ENCODE data around the gene DOP1A. TPM values are rescaled to one million over a fixed set of nuclear protein-coding genes. Genes with fewer than 3 reads are reported as not detected.

Gene DOP1A
- total RNA-seq, 2 donors from 2014 or later: 20.5 to 21.3 TPM

- no peak for DNase-seq (ENCODE audit: low spot score)
- intact Hi-C loops (cut with DNase I): no loop called here
Observed at GRCh38 chr6:83068616-83069015, 1.1 kb downstream of the DOP1A start.

- intact Hi-C loops (cut with DNase I): no loop called here
Observed at GRCh38 chr6:83069633-83070032, 2.2 kb downstream of the DOP1A start.

GRCh38 chr6:83071023-83071422, 3.6 kb downstream of the DOP1A start:
- intact Hi-C loops (cut with DNase I): no loop called here
- no peak for DNase-seq (ENCODE audit: low spot score)

More at GRCh38 chr6:83069633-83070032, 2.2 kb downstream of the DOP1A start:
- no peak for DNase-seq (ENCODE audit: low spot score)

- intact Hi-C loops (cut with DNase I): no loop called here
- no peak for DNase-seq (ENCODE audit: low spot score)
Observed at GRCh38 chr6:83071707-83072106, 4.2 kb downstream of the DOP1A start.

DNA sequence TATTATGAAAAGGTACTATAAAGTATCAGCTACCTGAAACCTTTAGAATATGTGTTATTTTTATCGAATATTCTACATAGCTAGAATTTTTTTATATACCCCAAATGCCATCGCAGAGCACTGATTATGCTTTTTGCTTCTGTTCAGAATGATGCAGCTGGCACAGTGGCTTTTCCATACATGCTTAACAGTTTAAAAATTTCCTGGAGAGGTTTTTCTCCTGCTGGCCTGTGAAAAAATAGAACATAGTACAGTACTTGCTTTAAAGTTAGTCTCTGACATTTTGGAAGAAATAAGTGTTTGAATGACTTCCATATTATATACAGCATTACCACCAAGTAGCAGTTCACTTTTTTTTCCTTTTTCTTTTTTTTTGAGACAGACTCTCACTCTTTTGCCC, 5.3 kb downstream of the DOP1A start:
- no peak for DNase-seq (ENCODE audit: low spot score)
- intact Hi-C loops (cut with DNase I): no loop called here

DNA sequence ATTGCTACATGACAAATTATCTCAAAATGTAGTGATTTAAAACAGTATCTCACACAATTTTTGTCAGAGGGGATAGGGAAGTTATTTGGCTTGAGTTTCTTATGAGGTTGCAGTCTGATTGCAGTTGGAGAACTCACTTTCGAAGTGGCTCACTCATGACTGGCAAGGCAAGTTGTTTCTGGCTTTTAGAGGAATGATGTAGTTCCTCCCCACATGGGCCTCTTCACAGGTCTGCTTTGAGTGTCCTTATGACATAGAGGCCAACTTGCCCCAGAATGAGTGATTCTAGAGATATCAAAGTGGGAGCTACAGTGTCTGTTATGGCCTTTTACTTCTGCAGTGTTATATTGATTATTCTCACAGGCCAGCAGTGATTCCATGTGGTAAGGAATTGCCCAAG, 6.1 kb downstream of the DOP1A start:
- DNase-seq (ENCODE audit: low spot score): no peak
- intact Hi-C loops (cut with DNase I): no loop called here

- no peak for DNase-seq (ENCODE audit: low spot score)
- intact Hi-C loops (cut with DNase I): no loop called here
Observed at GRCh38 chr6:83083476-83083875, 16.0 kb downstream of the DOP1A start.

- intact Hi-C loops (cut with DNase I): no loop called here
- DNase-seq (ENCODE audit: low spot score): no peak
Observed at GRCh38 chr6:83086751-83087150, 19.3 kb downstream of the DOP1A start.

DNA sequence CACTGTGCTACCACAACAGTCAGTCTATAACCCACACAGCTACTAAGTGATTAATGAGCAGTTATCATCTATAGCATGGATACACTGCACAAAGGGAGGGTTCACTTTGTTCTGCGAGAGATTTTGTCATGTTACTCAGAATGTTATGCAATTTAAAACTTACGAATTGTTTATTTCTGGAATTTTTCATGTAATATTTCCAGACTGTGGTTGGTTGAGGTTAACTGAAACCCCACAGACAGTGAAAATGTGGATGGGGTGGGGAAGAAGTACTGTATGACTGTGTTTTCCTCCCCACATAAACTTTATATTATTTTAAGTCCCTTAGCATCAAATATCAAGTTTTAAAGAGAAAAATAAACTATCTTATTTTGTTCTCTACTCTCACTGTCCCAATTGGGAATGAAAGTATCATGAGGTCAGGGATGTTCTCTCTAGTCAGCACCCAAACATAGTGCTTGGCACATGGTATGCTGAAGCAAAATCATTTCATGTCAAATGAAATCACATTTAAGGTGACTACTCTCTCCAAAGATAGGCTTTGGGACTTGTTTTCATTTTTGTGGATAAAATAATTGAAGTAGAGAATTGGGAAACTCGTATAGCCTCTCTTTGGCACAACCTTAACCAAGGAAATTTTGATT, 25.4 kb downstream of the DOP1A start:
- DNase-seq (ENCODE audit: low spot score): no peak
- intact Hi-C loops (cut with DNase I): no loop called here

DNA sequence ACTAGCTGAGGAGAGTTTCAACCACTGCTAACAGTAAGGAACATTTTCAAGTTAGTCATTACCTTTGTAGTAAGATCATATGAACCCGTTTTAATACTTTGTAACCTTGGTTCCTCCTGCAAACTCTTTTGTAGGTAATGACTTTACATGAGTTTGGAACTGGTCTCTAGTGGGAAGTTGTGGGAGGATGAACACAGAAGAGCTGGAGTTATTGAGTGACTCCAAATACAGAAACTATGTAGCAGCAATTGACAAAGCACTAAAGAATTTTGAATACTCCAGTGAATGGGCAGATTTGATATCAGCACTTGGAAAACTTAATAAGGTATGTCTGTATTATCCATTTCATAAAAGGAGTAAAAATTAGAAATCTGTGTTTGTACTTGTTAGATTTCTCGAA, 29.3 kb downstream of the DOP1A start:
- no peak for DNase-seq (ENCODE audit: low spot score)
- intact Hi-C loops (cut with DNase I): no loop called here

DNA sequence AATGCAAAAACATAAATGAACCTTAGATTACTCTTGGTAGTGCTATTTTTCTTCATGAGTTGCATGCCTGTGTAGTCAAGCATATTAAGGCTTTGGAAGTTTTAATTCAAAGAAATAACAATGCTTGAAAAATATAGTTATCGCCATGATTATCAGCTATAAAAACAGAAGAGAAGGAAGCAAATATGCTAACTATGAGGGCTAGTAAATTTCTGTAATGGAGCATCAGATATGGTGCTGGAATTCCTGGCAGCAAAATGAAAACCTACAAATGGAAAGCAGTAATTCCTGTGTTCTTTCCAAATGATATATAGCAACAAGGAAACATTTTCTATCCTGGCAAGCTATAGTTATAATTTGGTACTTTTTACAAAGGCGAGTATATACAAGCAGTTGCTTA, 29.7 kb downstream of the DOP1A start:
- intact Hi-C loops (cut with DNase I): no loop called here

DNA sequence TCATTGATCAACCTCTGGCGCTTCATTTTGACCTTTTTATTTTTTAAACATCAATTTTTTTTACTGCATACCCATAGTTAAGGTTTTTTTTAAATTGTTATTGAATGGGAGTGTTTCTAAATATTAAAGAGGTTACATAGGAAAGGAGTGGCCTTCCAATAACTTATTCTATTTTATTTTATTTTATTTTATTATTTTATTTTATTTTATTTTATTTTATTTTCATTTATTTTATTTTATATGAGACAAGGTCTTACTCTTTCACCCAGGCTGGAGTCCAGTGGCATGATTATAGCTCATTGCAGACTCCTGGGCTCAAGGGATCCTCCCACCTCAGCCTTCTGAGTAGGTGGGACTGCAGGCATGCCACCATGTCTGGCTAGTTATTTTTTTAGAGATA, 30.2 kb downstream of the DOP1A start:
- intact Hi-C loops (cut with DNase I): no loop called here
- no peak for DNase-seq (ENCODE audit: low spot score)

More for the DNA sequence above, 29.7 kb downstream of the DOP1A start:
- no peak for DNase-seq (ENCODE audit: low spot score)

DNA sequence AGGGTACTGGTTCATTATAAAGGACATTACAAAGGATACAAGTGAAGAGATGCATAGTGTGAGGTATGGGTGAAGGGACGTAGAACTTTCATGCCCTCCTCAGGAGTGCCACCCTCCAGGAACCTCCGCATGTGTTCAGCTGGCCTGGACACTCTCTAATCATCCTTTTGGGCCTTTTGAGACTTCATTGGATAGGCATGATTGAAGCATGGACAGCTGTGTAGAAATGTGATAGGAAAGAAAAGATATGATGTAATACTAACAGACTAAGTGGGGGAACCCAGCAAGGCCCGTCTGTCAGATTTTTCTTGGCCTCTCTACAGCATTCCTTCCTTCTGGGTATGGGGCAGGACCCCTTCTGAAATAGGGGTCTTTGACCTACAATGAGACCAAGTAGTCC, 31.1 kb downstream of the DOP1A start:
- intact Hi-C loops (cut with DNase I): no loop called here

GRCh38 chr6:83108378-83108777, 40.9 kb downstream of the DOP1A start:
- no peak for DNase-seq (ENCODE audit: low spot score)
- intact Hi-C loops (cut with DNase I): no loop called here

More for the DNA sequence above, 31.1 kb downstream of the DOP1A start:
- no peak for DNase-seq (ENCODE audit: low spot score)

- no peak for DNase-seq (ENCODE audit: low spot score)
- intact Hi-C loops (cut with DNase I): no loop called here
Observed at GRCh38 chr6:83113258-83113657, 45.8 kb downstream of the DOP1A start.

- intact Hi-C loops (cut with DNase I): no loop called here
Observed at GRCh38 chr6:83114164-83114563, 46.7 kb downstream of the DOP1A start.

GRCh38 chr6:83117802-83118201, 50.3 kb downstream of the DOP1A start:
- intact Hi-C loops (cut with DNase I): no loop called here

More at GRCh38 chr6:83114164-83114563, 46.7 kb downstream of the DOP1A start:
- no peak for DNase-seq (ENCODE audit: low spot score)

GRCh38 chr6:83119742-83120300, 52.4 kb downstream of the DOP1A start:
- intact Hi-C loops (cut with DNase I): no loop called here
- no peak for DNase-seq (ENCODE audit: low spot score)

More at GRCh38 chr6:83117802-83118201, 50.3 kb downstream of the DOP1A start:
- DNase-seq (ENCODE audit: low spot score): no peak

DNA sequence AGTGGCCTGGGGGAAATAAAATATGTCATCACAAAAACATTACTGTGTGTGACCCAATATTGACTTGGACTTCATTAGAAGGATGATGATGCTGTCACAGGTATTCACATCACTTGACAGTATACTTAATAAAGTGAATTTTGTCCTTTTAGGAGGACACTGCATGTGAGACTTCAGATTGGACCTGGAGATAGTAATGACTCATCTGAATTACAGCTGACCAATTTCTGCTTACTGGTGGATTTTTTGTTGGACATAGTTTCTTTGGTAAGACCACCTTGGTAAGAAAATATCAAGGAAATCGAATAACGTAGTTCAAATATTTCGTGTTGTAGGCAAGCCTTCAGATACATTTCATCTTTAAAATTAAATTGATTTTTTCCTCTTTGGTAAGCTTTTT, 57.1 kb downstream of the DOP1A start:
- no peak for DNase-seq (ENCODE audit: low spot score)
- intact Hi-C loops (cut with DNase I): no loop called here

- intact Hi-C loops (cut with DNase I): no loop called here
- DNase-seq (ENCODE audit: low spot score): no peak
Observed at GRCh38 chr6:83125425-83125824, 58.0 kb downstream of the DOP1A start.

DNA sequence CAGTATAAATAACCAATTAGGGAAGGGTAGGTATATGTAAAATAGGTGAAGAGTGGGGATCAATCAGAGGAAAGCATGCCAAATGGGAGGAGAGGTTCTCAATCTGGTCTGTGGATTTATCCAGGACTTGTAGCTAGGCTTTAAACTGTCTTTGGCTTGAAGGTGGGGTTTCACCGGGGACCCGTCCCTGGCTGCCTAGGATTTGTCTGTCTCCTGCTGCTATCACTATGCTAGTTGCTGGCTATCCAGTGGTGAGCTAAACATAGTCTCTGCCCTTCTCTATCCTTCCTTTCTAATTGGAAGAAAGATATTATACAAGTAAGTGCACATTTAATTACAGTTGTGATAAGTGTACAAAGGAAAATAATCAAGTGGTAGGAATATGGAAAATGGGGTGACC, 58.8 kb downstream of the DOP1A start:
- intact Hi-C loops (cut with DNase I): no loop called here
- no peak for DNase-seq (ENCODE audit: low spot score)

All from posterior vena cava (tissue), 2 donors.